ENCODE data around the gene RXRA. TPM values are rescaled to one million over a fixed set of nuclear protein-coding genes. Genes with fewer than 3 reads are reported as not detected.

RXRA gene
- total RNA-seq, 1 donor from 2014 or later, result 49.4 TPM

DNA sequence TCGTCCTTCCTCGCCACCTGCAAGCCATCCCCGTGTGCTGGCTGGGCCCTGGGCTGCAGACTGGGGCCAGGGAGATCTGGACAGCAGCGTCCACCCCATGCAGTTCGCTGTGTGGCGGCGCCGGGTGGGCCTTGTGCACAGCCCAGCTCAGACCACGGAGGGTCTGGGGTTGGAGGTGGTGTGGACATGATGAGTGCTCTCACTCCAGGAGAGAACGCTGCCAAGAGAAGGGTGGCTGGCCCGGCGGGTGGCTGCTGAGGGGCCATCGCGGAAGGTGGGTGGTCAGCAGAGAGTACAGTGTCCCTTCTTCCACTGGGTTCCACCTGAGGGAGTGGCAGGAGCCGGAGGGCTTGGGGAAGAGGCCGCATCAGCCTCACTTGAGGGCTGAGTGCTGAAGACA lies 44.4 kb downstream of the RXRA start:
- H3K27ac ChIP-seq, result peak overlapping the region; percentile 94
- DNase-seq (ENCODE audit: extremely low spot score in 2 of 2), result no peak
- intact Hi-C loops (cut with DNase I), result no loop called here
- H3K27me3 ChIP-seq, result no peaks in the 10 kb centered on the region
- TF ChIP-seq POLR2AphosphoS5 (IDR thresholded peaks at IDR 0.05; ENCODE audit: insufficient read depth in 1 of 2, low read depth in 1 of 2) (no peak), POLR2A (IDR thresholded peaks at IDR 0.05) (no peak)
- TF ChIP-seq, protein P1, sequence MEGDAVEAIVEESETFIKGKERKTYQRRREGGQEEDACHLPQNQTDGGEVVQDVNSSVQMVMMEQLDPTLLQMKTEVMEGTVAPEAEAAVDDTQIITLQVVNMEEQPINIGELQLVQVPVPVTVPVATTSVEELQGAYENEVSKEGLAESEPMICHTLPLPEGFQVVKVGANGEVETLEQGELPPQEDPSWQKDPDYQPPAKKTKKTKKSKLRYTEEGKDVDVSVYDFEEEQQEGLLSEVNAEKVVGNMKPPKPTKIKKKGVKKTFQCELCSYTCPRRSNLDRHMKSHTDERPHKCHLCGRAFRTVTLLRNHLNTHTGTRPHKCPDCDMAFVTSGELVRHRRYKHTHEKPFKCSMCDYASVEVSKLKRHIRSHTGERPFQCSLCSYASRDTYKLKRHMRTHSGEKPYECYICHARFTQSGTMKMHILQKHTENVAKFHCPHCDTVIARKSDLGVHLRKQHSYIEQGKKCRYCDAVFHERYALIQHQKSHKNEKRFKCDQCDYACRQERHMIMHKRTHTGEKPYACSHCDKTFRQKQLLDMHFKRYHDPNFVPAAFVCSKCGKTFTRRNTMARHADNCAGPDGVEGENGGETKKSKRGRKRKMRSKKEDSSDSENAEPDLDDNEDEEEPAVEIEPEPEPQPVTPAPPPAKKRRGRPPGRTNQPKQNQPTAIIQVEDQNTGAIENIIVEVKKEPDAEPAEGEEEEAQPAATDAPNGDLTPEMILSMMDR (IDR thresholded peaks at IDR 0.05), result no peak
- H3K36me3 ChIP-seq, result no peaks in the 10 kb centered on the region
- peaks cover 96% of the 10 kb centered on the region for H3K4me1 ChIP-seq
- H3K4me3 ChIP-seq, result no peak overlapping the region
- H3K9me3 ChIP-seq, result no peaks in the 10 kb centered on the region

DNA sequence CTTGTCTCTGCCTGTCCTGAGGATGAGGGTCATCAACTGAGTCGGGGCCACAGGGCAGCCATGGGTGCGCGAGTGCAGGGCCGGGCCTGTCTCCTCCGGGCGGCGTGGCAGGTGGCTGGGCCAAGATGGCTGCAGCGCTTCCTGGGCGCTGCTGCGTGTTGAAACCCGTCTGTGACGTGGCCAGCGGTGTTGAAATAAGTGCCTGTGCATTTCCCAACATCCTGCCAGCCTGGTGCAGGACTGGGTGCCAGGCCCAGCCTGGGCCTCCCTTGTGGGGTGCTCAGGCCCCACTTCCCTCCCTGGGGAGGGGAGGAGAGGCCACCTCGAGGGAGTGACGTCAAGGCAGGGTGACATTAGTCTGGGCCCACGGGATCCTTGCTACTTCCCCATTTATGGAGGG lies 45.5 kb downstream of the RXRA start:
- Histone ChIP-seq H3K9me3 (no peaks in the 10 kb centered on the region), H3K36me3 (no peaks in the 10 kb centered on the region), H3K27ac (peak overlapping the region; percentile 94), H3K4me3 (no peak overlapping the region), H3K4me1 (peaks cover 96% of the 10 kb centered on the region), H3K27me3 (no peaks in the 10 kb centered on the region)
- TF ChIP-seq, protein P1 (IDR thresholded peaks at IDR 0.05), result no peak
- no peak for TF ChIP-seq POLR2A (IDR thresholded peaks at IDR 0.05)
- peak; percentile 72 to 76 for TF ChIP-seq POLR2AphosphoS5 (IDR thresholded peaks at IDR 0.05; ENCODE audit: insufficient read depth in 1 of 2, low read depth in 1 of 2)
- intact Hi-C loops (cut with DNase I), result no loop called here
- no peak for DNase-seq (ENCODE audit: extremely low spot score in 2 of 2)

DNA sequence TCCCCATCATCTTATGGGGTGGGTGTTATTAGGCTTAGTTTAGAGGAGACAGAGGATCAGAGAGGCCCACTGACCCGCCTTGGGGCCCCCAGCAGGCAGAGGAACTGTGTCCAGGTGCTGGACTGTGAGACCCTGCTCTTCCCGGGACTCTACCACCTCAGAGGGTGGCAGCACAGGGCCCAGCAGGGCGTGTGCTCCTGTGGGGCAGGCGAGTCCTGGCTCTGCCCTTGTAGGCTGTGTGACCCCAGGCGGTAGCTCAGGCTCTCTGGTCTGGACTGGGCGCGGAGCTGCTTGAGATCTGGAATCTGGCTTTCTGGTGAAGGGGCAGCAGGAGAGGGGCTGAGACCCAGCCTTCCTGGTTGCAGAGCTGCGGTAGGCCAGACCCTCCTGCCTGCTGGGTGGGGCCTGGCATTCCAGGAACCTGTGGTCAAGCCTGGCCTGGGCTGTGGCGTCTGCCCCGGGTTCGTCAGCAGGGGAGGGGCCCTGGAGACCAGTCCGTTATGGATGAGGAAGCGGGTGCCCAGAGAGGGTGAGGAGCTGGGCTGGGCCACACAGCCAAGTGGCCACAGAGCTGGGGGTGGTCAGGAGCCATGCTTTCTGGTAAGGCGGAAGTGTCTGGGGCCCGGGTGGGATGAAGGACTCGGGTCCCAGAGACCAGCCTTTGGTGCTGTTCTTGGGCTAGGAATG lies 46.5 kb downstream of the RXRA start:
- H3K27ac ChIP-seq, result peak overlapping the region; percentile 94
- no peak for TF ChIP-seq POLR2AphosphoS5 (IDR thresholded peaks at IDR 0.05; ENCODE audit: insufficient read depth in 1 of 2, low read depth in 1 of 2)
- TF ChIP-seq, protein P1 (IDR thresholded peaks at IDR 0.05), result no peak
- TF ChIP-seq POLR2A (IDR thresholded peaks at IDR 0.05), result no peak
- no peaks in the 10 kb centered on the region for H3K36me3 ChIP-seq
- H3K4me1 ChIP-seq, result peaks cover 96% of the 10 kb centered on the region
- H3K27me3 ChIP-seq, result no peaks in the 10 kb centered on the region
- intact Hi-C loops (cut with DNase I), result no loop called here
- no peak overlapping the region for H3K4me3 ChIP-seq
- H3K9me3 ChIP-seq, result no peaks in the 10 kb centered on the region
- no peak for DNase-seq (ENCODE audit: extremely low spot score in 2 of 2)

DNA sequence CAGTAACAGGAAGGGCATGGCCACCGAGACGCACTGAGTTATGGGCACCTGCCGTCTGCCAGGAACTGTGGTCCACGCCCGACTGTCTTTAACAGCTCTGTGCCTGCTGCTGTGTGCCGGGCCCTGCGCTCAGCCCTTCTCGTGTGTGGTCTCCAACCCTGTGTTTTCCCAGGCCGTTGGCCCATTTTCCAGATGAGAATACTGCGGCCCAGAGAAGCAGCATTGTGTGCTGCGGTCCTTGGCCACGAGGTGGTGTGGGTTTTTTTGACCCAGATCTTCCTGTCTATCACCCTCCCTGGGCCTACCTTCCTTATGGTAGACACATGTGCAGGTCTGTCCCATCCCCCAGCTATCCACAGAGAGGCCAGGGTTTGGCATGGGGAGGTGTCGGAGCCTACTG lies 47.0 kb downstream of the RXRA start:
- H3K4me1 ChIP-seq, result peaks cover 96% of the 10 kb centered on the region
- H3K36me3 ChIP-seq, result no peaks in the 10 kb centered on the region
- no peak for DNase-seq (ENCODE audit: extremely low spot score in 2 of 2)
- peak overlapping the region; percentile 94 for H3K27ac ChIP-seq
- no peaks in the 10 kb centered on the region for H3K27me3 ChIP-seq
- H3K4me3 ChIP-seq, result no peak overlapping the region
- no peaks in the 10 kb centered on the region for H3K9me3 ChIP-seq
- intact Hi-C loops (cut with DNase I), result no loop called here
- TF ChIP-seq POLR2AphosphoS5 (IDR thresholded peaks at IDR 0.05; ENCODE audit: insufficient read depth in 1 of 2, low read depth in 1 of 2) (no peak), POLR2A (IDR thresholded peaks at IDR 0.05) (no peak)
- TF ChIP-seq, protein P1 (IDR thresholded peaks at IDR 0.05), result no peak

DNA sequence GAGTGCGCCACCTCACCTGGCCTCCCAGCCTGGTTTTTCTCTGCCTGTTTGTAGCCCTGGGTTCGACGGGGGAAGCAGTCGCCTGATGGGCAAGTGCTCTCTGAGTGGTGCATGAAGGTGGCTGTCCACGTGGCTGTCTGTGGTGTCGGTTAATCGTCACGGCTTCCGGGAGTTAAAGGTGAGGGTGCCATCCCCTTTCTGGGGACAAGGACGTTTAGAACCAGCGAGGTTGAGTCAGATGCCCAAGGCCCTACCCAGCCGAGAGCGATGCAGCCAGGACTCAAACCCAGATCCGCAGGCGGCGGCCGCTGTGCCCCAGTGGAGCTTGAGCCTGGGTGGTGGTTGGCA lies 47.7 kb downstream of the RXRA start:
- Histone ChIP-seq H3K27me3 (no peaks in the 10 kb centered on the region), H3K36me3 (no peaks in the 10 kb centered on the region), H3K9me3 (no peaks in the 10 kb centered on the region), H3K4me3 (no peak overlapping the region), H3K4me1 (peaks cover 97% of the 10 kb centered on the region), H3K27ac (peak overlapping the region; percentile 94)
- TF ChIP-seq, protein P1 (IDR thresholded peaks at IDR 0.05), result no peak
- no peak for TF ChIP-seq POLR2AphosphoS5 (IDR thresholded peaks at IDR 0.05; ENCODE audit: insufficient read depth in 1 of 2, low read depth in 1 of 2)
- TF ChIP-seq POLR2A (IDR thresholded peaks at IDR 0.05), result no peak
- intact Hi-C loops (cut with DNase I), result no loop called here
- no peak for DNase-seq (ENCODE audit: extremely low spot score in 2 of 2)

Measured in vagina (tissue), 2 donors.